GM12878 (cell line): ENCODE results near the gene STPG4. TPM values are rescaled to one million over a fixed set of nuclear protein-coding genes. Genes with fewer than 3 reads are reported as not detected.

Experiments
- ATAC-seq: fragments of 200-7000 bp; cut with Tn5 transposase; 3 replicates; pipeline ENCODE4 v1.9.1; 2020; ENCODE audit warnings: mild to moderate bottlenecking, moderate library complexity
- BruUV-seq: library from RNA; stranded (reverse); fragments of 400-500 nt; replicated peaks from 2 replicates; lab custom pipeline; 2021; lab: Mats Ljungman, UMichigan
- CTCF ChIA-PET: fragments of 300-600 bp; sonication (Branson Sonifier 250); formaldehyde crosslinking; extraction: SDS; loops from one replicate; lab custom pipeline; 2021; ENCODE audit warnings: inconsistent platforms; lab: Yijun Ruan, JAX
- POLR2A ChIA-PET: fragments of 350-600 bp; formaldehyde crosslinking; extraction: SDS; loops from one replicate; lab custom pipeline; 2021; ENCODE audit warnings: inconsistent platforms; lab: Charles Lee
- RAD21 ChIA-PET: fragments of 300-600 bp; sonication (Branson Sonifier 250); formaldehyde crosslinking; loops from one replicate; lab custom pipeline; 2023; ENCODE audit warnings: antibody characterized with exemption; ENCODE audit not compliant: unreplicated experiment; lab: Charles Lee
- SMC1A ChIA-PET: fragments of 300-600 bp; sonication (Branson Sonifier 250); formaldehyde crosslinking; loops from one replicate; lab custom pipeline; 2023; ENCODE audit not compliant: unreplicated experiment, uncharacterized antibody; lab: Charles Lee
- DNase-seq: peaks from one replicate; pipeline ENCODE4 v3.0.0-alpha.2; 2011; ENCODE audit warnings: low read depth, low spot score
- FAIRE-seq: peaks from 3 replicates; lab custom pipeline; 2011; peaks lifted over from hg19 to GRCh38; lab: Jason Lieb, UNC
- H2AFZ ChIP-seq: 2 replicates; pipeline ENCODE4 v1.6.0; 2011; ENCODE audit warnings: low read depth, low read length, control low read depth; ENCODE audit not compliant: control insufficient read depth
- H3K27ac ChIP-seq: 2 replicates; pipeline ENCODE4 v1.5.1; 2011; ENCODE audit warnings: control low read depth; ENCODE audit not compliant: control insufficient read depth, insufficient read depth
- H3K27me3 ChIP-seq, 2 experiments: replicated peaks in 1 of 2; 2 replicates each; pipeline versions ENCODE4 v1.6.0 to v1.6.1; 2011; ENCODE audit warnings: low read length in 1 of 2; ENCODE audit not compliant: control insufficient read depth in 2 of 2, insufficient read depth in 2 of 2
- H3K36me3 ChIP-seq, 2 experiments: 2 replicates each; pipeline ENCODE4 v1.5.1; 2011; ENCODE audit warnings: low read length in 1 of 2; ENCODE audit not compliant: control insufficient read depth in 2 of 2, insufficient read depth in 2 of 2
- H3K4me1 ChIP-seq: 2 replicates; pipeline ENCODE4 v1.6.1; 2011; ENCODE audit warnings: mild to moderate bottlenecking, low read length, moderate library complexity, mixed read lengths; ENCODE audit not compliant: control insufficient read depth, insufficient read depth
- H3K4me2 ChIP-seq: 2 replicates; pipeline ENCODE4 v1.6.0; 2011; ENCODE audit warnings: control low read depth; ENCODE audit not compliant: control insufficient read depth, insufficient read depth
- H3K4me3 ChIP-seq: fragments of 200-600 bp; sonication (generic); 2 replicates; pipeline ENCODE4 v1.5.1; 2016
- H3K79me2 ChIP-seq: 2 replicates; pipeline ENCODE4 v1.6.0; 2011; ENCODE audit warnings: low read length; ENCODE audit not compliant: control insufficient read depth, insufficient read depth
- H3K9ac ChIP-seq: 2 replicates; pipeline ENCODE4 v1.8.0; 2011; ENCODE audit warnings: low read length, control low read depth, mixed read lengths; ENCODE audit not compliant: control insufficient read depth, insufficient read depth
- H3K9me3 ChIP-seq: replicated peaks from 3 replicates; pipeline ENCODE4 v1.5.1; 2011; ENCODE audit warnings: mild to moderate bottlenecking, low read length; ENCODE audit not compliant: control insufficient read depth, insufficient read depth
- H4K20me1 ChIP-seq: 2 replicates; pipeline ENCODE4 v1.6.0; 2011; ENCODE audit not compliant: control insufficient read depth, insufficient read depth
- ESRRA ChIP-seq: IDR thresholded peaks from 2 replicates; pipeline ENCODE4 v1.6.1; 2012; ENCODE audit warnings: mild to moderate bottlenecking, low read length, improper control_type of control experiment
- KAT2A ChIP-seq: conservative IDR thresholded peaks from 2 replicates; pipeline ENCODE4 v1.6.1; 2011; ENCODE audit warnings: low read depth, low read length; ENCODE audit not compliant: control insufficient read depth
- KLF5 ChIP-seq: fragments of 450-650 bp; IDR thresholded peaks from 2 replicates; pipeline ENCODE4 v1.6.1; 2014; ENCODE audit warnings: mild to moderate bottlenecking; ENCODE audit not compliant: partially characterized antibody
- MEF2B ChIP-seq: fragments of 450-650 bp; IDR thresholded peaks from 2 replicates; pipeline ENCODE4 v1.6.1; 2018; ENCODE audit warnings: mild to moderate bottlenecking, moderate library complexity; ENCODE audit not compliant: partially characterized antibody, poor library complexity, severe bottlenecking
- MYB ChIP-seq: fragments of 150-350 bp; IDR thresholded peaks from 2 replicates; pipeline ENCODE4 v1.6.1; 2014; ENCODE audit warnings: mild to moderate bottlenecking, low read depth, low read length, borderline replicate concordance
- MYC ChIP-seq: IDR thresholded peaks from 2 replicates; pipeline ENCODE4 v1.6.1; 2011; ENCODE audit warnings: mild to moderate bottlenecking, low read length, moderate library complexity, inconsistent platforms; ENCODE audit not compliant: insufficient read depth, insufficient replicate concordance, insufficient read length, severe bottlenecking
- NFIC ChIP-seq: IDR thresholded peaks from 2 replicates; pipeline ENCODE4 v1.6.1; 2012; ENCODE audit warnings: low read depth, mild to moderate bottlenecking, inconsistent platforms, low read length, moderate library complexity
- NFXL1 ChIP-seq: fragments of 450-650 bp; IDR thresholded peaks from 2 replicates; pipeline ENCODE4 v1.6.1; 2017; ENCODE audit warnings: antibody characterized with exemption, mild to moderate bottlenecking, borderline replicate concordance
- NFYA ChIP-seq: IDR thresholded peaks from 2 replicates; pipeline ENCODE4 v1.6.1; 2011; ENCODE audit warnings: low read depth, mild to moderate bottlenecking, low read length, improper control_type of control experiment, borderline replicate concordance
- NR2F1 ChIP-seq: fragments of 450-650 bp; conservative IDR thresholded peaks from 2 replicates; pipeline ENCODE4 v1.6.1; 2017; ENCODE audit warnings: mild to moderate bottlenecking
- ZNF207 ChIP-seq: fragments of 450-650 bp; IDR thresholded peaks from 2 replicates; pipeline ENCODE4 v1.6.1; 2014; ENCODE audit warnings: antibody characterized with exemption, mild to moderate bottlenecking, borderline replicate concordance
- WGBS: methylation state at CpG from one replicate; pipeline ENCODE4 v1.1.6; 2016; ENCODE audit warnings: low lambda C conversion rate; ENCODE audit not compliant: insufficient replicate concordance, insufficient coverage; ENCODE audit errors: missing lambda C conversion rate; 5-methylcytosine and 5-hydroxymethylcytosine counted together
- in situ Hi-C: fragments of 300-500 bp; cut with MboI; formaldehyde crosslinking; loops from 9 replicates; pipeline ENCODE4 v1.14.3; 2018; ENCODE audit warnings: mixed read lengths
- intact Hi-C: fragments of 100-400 bp; cut with micrococcal nuclease; formaldehyde crosslinking; loops from one replicate; pipeline ENCODE4 v1.14.2; 2022; ENCODE audit not compliant: unreplicated experiment
- polyA plus RNA-seq, 11 experiments: library from polyadenylated mRNA; depleted of rRNA in 4 of 11; unstranded in 6 of 11; stranded (reverse) in 5 of 11; fragments of >200 nt; fragmentation: Nextera tagmentation in 4 of 11; fragmentation: Illumina TruSeq in 1 of 11; extraction: Ambion mirVana in 4 of 11; extraction: Trizol in 1 of 11; gene quantifications; 1 replicate in 1 of 11; 2 replicates in 10 of 11; pipeline versions ENCODE4 v1.2.1 to v1.2.3, GENCODE V29; 2011 to 2016; ENCODE audit warnings: inconsistent platforms in 2 of 11, missing spikeins in 2 of 11, low read depth in 1 of 11
- total RNA-seq, 4 experiments: library from RNA; depleted of rRNA in 3 of 4; stranded (reverse); fragments of >200 nt in 3 of 4; fragmentation: Illumina TruSeq in 1 of 4; extraction: Trizol in 1 of 4; gene quantifications; 2 replicates each; pipeline versions ENCODE4 v1.2.1 to v1.2.3, GENCODE V29; 2013 to 2021
- TF ChIP-seq, protein P1 (sequence below): fragments of 450-650 bp; IDR thresholded peaks from 2 replicates; pipeline ENCODE4 v1.6.1; 2014; ENCODE audit warnings: mild to moderate bottlenecking
- TF ChIP-seq, protein P2 (sequence below): fragments of 450-650 bp; IDR thresholded peaks from 2 replicates; pipeline ENCODE4 v1.6.1; 2016; ENCODE audit warnings: mild to moderate bottlenecking
- TF ChIP-seq, protein P3 (sequence below): fragments of 150-350 bp; IDR thresholded peaks from 2 replicates; pipeline ENCODE4 v1.6.1; 2016; ENCODE audit warnings: low read depth, low read length

Gene STPG4
- total and polyA plus RNA-seq, 10 of the 15 experiments (the other 5 are each of a cell fraction or from before 2014, with no cell fraction given), result 0.10 to 0.29 (median 0.19) TPM; not detected in 3

GRCh38 chr2:47065771-47066380, 89.2 kb downstream of the STPG4 start:
- Histone ChIP-seq H3K79me2 (no peaks in the 10 kb centered on the region), H4K20me1 (peaks cover 4% of the 10 kb centered on the region), H3K36me3 (peaks cover 9 to 14% of the 10 kb centered on the region in 2 experiments; a peak in 3 of 4 replicates), H3K27me3 (no peaks in the 10 kb centered on the region), H3K9me3 (no peaks in the 10 kb centered on the region), H3K4me2 (no peak overlapping the region), H3K4me3 (no peak overlapping the region), H3K4me1 (peaks cover 13% of the 10 kb centered on the region), H3K9ac (no peak overlapping the region), H2AFZ (no peak overlapping the region), H3K27ac (no peak overlapping the region)
- intact Hi-C loops, result no loop called here
- TF ChIP-seq NR2F1, result no peak
- no peak for TF ChIP-seq NFIC
- no peak for TF ChIP-seq ZNF207
- TF ChIP-seq, protein P1, sequence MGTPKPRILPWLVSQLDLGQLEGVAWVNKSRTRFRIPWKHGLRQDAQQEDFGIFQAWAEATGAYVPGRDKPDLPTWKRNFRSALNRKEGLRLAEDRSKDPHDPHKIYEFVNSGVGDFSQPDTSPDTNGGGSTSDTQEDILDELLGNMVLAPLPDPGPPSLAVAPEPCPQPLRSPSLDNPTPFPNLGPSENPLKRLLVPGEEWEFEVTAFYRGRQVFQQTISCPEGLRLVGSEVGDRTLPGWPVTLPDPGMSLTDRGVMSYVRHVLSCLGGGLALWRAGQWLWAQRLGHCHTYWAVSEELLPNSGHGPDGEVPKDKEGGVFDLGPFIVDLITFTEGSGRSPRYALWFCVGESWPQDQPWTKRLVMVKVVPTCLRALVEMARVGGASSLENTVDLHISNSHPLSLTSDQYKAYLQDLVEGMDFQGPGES, result no peak
- no peak for TF ChIP-seq MYB
- no peak for TF ChIP-seq NFYA
- TF ChIP-seq KAT2A, result no peak
- TF ChIP-seq, protein P2, sequence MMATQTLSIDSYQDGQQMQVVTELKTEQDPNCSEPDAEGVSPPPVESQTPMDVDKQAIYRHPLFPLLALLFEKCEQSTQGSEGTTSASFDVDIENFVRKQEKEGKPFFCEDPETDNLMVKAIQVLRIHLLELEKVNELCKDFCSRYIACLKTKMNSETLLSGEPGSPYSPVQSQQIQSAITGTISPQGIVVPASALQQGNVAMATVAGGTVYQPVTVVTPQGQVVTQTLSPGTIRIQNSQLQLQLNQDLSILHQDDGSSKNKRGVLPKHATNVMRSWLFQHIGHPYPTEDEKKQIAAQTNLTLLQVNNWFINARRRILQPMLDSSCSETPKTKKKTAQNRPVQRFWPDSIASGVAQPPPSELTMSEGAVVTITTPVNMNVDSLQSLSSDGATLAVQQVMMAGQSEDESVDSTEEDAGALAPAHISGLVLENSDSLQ, result no peak
- TF ChIP-seq, protein P3, sequence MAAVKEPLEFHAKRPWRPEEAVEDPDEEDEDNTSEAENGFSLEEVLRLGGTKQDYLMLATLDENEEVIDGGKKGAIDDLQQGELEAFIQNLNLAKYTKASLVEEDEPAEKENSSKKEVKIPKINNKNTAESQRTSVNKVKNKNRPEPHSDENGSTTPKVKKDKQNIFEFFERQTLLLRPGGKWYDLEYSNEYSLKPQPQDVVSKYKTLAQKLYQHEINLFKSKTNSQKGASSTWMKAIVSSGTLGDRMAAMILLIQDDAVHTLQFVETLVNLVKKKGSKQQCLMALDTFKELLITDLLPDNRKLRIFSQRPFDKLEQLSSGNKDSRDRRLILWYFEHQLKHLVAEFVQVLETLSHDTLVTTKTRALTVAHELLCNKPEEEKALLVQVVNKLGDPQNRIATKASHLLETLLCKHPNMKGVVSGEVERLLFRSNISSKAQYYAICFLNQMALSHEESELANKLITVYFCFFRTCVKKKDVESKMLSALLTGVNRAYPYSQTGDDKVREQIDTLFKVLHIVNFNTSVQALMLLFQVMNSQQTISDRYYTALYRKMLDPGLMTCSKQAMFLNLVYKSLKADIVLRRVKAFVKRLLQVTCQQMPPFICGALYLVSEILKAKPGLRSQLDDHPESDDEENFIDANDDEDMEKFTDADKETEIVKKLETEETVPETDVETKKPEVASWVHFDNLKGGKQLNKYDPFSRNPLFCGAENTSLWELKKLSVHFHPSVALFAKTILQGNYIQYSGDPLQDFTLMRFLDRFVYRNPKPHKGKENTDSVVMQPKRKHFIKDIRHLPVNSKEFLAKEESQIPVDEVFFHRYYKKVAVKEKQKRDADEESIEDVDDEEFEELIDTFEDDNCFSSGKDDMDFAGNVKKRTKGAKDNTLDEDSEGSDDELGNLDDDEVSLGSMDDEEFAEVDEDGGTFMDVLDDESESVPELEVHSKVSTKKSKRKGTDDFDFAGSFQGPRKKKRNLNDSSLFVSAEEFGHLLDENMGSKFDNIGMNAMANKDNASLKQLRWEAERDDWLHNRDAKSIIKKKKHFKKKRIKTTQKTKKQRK, result no peak
- no peak for TF ChIP-seq MYC
- TF ChIP-seq ESRRA, result no peak
- no peak for TF ChIP-seq MEF2B
- TF ChIP-seq KLF5, result no peak
- TF ChIP-seq NFXL1, result no peak
- ChIA-PET POLR2A (interaction anchor here (1.2 kb wide), 1 partner anchor 8 kb away, joined by 3 read pairs; no protein-coding TSS in a partner anchor), SMC1A (interaction anchor here (0.8 kb wide), 1 partner anchor 24 kb away, joined by 3 read pairs; no protein-coding TSS in a partner anchor), RAD21 (interaction anchor here (0.6 kb wide), 1 partner anchor 322 kb away, joined by 5 read pairs; no protein-coding TSS in a partner anchor), CTCF (no interaction called here)
- in situ Hi-C loops, result no loop called here
- 68% methylated on average over 4 of the region's 4 CpGs for WGBS
- DNase-seq, result no peak
- no TSS peak for BruUV-seq
- ATAC-seq, result no peak
- no peak for FAIRE-seq
